PC-3 (cell line): ENCODE data around the gene CNST.

ENCODE experiments used
- EZH2 ChIP-seq: fragments of 300-600 bp; sonication (generic); IDR thresholded peaks from one replicate; pipeline ENCODE4 v1.6.1; 2017; ENCODE audit warnings: antibody characterized with exemption, mild to moderate bottlenecking, low read length; ENCODE audit not compliant: unreplicated experiment
- EZH2phosphoT487 ChIP-seq: fragments of 300-600 bp; sonication (generic); IDR thresholded peaks from 2 replicates; pipeline ENCODE4 v1.6.1; 2018; ENCODE audit warnings: mild to moderate bottlenecking, antibody characterized with exemption, low read length, borderline replicate concordance
- TF ChIP-seq, protein P1 (sequence below): fragments of 300-600 bp; sonication (generic); conservative IDR thresholded peaks from 2 replicates; pipeline ENCODE4 v1.5.1; 2017; ENCODE audit warnings: antibody characterized with exemption, low read depth, mild to moderate bottlenecking, low read length

DNA sequence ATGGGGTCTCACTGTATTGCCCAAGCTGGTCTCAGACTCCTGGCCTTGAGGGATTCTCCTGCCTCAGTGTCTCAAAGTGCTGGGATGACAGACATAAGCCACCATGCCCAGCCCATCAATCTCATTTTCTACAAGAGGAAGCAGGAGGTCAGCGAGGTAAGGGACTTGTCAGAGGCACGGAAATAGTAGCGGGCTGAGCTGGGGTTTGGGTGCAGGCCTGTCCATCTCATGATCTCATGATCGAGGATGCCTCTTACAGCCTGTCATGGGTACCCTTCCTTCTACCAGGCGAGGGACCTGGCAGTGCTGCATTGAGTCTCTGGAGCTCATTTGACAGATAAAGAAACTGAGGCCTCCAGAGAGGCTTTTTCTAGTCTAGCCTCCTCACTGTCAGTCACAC, 129.4 kb downstream of the CNST start:
- TF ChIP-seq, protein P1, sequence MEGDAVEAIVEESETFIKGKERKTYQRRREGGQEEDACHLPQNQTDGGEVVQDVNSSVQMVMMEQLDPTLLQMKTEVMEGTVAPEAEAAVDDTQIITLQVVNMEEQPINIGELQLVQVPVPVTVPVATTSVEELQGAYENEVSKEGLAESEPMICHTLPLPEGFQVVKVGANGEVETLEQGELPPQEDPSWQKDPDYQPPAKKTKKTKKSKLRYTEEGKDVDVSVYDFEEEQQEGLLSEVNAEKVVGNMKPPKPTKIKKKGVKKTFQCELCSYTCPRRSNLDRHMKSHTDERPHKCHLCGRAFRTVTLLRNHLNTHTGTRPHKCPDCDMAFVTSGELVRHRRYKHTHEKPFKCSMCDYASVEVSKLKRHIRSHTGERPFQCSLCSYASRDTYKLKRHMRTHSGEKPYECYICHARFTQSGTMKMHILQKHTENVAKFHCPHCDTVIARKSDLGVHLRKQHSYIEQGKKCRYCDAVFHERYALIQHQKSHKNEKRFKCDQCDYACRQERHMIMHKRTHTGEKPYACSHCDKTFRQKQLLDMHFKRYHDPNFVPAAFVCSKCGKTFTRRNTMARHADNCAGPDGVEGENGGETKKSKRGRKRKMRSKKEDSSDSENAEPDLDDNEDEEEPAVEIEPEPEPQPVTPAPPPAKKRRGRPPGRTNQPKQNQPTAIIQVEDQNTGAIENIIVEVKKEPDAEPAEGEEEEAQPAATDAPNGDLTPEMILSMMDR = no peak
- TF ChIP-seq EZH2 = no peak
- TF ChIP-seq EZH2phosphoT487 = no peak
